Measurements from ENCODE around the gene SURF6. TPM values are rescaled to one million over a fixed set of nuclear protein-coding genes. Genes with fewer than 3 reads are reported as not detected.

Gene SURF6
- total RNA-seq, 1 donor from 2014 or later: 30.8 TPM

DNA sequence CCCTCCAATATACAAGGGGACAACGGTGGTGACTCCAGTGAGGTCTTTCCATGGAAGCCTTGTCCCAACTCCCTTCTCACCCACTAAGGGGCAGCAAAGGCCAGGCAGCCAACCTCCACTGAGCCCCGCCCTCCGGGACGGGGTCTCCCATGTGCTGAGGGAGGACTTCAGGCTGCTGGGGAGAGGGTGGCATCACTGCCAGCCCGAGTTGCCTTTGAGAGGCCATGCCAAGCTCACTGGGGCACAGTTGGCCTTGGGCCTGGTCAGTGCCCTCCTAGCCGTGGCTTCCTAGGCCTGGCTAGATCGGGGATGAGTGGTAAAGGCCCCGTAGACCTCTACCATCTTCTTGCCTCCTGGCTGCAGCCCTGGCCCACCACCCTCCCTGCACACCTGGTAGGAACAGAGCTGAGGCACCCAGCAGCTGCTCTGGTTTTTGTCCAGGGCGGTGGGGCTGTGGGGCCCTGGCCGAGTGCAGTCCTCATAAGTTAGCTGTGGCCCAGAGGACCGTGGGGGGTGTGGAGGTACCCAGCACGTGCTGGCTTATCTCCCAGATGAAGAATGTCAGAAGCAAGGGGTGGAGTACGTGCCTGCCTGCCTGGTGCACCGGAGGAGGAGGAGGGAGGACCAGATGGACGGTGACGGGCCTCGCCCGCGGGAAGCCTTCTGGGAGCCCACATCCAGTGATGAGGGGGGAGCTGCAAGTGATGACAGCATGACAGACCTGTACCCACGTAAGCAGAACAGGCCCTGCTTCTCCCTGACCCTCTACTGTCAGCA lies 23.6 kb upstream of the SURF6 start:
- no peak overlapping the region for H3K4me3 ChIP-seq (ENCODE audit: low read depth, low read length)
- no peaks in the 10 kb centered on the region for H3K27me3 ChIP-seq (ENCODE audit: control insufficient read depth, insufficient read depth, low read length)
- no peaks in the 10 kb centered on the region for H3K36me3 ChIP-seq (ENCODE audit: control insufficient read depth, insufficient read depth, low read length)
- TF ChIP-seq, protein P1, sequence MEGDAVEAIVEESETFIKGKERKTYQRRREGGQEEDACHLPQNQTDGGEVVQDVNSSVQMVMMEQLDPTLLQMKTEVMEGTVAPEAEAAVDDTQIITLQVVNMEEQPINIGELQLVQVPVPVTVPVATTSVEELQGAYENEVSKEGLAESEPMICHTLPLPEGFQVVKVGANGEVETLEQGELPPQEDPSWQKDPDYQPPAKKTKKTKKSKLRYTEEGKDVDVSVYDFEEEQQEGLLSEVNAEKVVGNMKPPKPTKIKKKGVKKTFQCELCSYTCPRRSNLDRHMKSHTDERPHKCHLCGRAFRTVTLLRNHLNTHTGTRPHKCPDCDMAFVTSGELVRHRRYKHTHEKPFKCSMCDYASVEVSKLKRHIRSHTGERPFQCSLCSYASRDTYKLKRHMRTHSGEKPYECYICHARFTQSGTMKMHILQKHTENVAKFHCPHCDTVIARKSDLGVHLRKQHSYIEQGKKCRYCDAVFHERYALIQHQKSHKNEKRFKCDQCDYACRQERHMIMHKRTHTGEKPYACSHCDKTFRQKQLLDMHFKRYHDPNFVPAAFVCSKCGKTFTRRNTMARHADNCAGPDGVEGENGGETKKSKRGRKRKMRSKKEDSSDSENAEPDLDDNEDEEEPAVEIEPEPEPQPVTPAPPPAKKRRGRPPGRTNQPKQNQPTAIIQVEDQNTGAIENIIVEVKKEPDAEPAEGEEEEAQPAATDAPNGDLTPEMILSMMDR (IDR thresholded peaks at IDR 0.05; ENCODE audit: insufficient read depth, low read length, poor library complexity, severe bottlenecking): peak; percentile 44
- no peak for DNase-seq (ENCODE audit: low read depth)

DNA sequence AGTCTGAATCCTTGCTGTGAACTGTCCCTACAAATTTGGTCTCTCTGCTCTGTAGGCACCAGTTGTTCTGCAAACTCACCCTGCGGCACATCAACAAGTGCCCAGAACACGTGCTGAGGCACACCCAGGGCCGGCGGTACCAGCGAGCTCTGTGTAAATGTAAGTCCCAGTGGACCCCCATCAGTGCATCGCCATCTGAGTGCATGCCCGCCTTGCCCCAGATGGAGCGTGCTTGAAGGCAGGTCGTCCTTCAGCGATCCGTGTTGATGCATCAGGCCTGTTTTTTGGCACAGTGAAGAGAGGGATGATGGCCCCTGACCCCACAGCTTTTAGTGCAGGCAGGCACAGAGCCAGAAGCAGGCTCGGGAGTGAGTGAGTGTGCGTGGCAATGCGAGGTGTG lies 21.7 kb upstream of the SURF6 start:
- no peak for DNase-seq (ENCODE audit: low read depth)
- Histone ChIP-seq H3K4me3 (ENCODE audit: low read depth, low read length) (no peak overlapping the region), H3K27me3 (ENCODE audit: control insufficient read depth, insufficient read depth, low read length) (no peaks in the 10 kb centered on the region), H3K36me3 (ENCODE audit: control insufficient read depth, insufficient read depth, low read length) (no peaks in the 10 kb centered on the region)
- TF ChIP-seq, protein P1 (IDR thresholded peaks at IDR 0.05; ENCODE audit: insufficient read depth, low read length, poor library complexity, severe bottlenecking): no peak

DNA sequence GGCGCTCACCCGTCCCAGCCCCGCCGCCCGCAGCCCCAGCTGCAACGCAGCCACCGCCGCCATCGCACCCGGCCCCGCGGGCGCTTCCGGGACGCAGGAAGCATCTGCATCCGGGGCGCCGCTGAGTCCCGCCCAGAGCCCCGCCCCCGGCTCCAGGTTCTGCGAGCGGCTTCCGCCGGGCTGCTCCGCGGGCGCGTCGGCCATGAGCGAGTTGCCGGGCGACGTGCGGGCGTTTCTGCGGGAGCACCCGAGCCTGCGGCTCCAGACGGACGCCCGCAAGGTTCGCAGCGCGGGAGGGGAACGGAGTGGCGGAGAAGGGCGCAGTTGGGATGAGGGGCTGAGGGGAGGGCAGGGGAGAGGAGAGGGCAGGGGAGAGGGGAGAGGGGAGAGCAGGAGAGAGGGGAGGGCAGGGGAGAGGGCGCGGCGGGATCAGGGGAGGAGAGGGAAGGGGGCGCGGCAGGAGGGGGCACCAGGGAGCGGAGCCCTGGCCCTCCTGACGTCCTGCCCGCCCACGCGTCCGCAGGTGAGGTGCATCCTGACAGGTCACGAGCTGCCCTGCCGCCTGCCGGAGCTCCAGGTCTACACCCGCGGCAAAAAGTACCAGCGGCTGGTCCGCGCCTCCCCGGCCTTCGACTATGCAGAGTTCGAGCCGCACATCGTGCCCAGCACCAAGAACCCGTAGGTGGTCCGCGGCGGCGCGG lies 20.6 kb upstream of the SURF6 start, which contains the start of the genes SURF1 and SURF2:
TSS of gene SURF1 (minus strand) at position 97 of the 701 bp plus-strand sequence. CDS start at position 63, 34 bp downstream.
TSS of gene SURF2 (plus strand) at position 160 of the 701 bp plus-strand sequence. CDS start at position 203, 43 bp downstream.
- TF ChIP-seq, protein P1 (IDR thresholded peaks at IDR 0.05; ENCODE audit: insufficient read depth, low read length, poor library complexity, severe bottlenecking): peak; percentile 19
- no peaks in the 10 kb centered on the region for H3K27me3 ChIP-seq (ENCODE audit: control insufficient read depth, insufficient read depth, low read length)
- peak within 1 kb of the TSS; percentile 83 for H3K4me3 ChIP-seq (ENCODE audit: low read depth, low read length)
- DNase-seq (ENCODE audit: low read depth): peak; percentile 39
- peaks cover 3% of the 10 kb centered on the region for H3K36me3 ChIP-seq (ENCODE audit: control insufficient read depth, insufficient read depth, low read length)

DNA sequence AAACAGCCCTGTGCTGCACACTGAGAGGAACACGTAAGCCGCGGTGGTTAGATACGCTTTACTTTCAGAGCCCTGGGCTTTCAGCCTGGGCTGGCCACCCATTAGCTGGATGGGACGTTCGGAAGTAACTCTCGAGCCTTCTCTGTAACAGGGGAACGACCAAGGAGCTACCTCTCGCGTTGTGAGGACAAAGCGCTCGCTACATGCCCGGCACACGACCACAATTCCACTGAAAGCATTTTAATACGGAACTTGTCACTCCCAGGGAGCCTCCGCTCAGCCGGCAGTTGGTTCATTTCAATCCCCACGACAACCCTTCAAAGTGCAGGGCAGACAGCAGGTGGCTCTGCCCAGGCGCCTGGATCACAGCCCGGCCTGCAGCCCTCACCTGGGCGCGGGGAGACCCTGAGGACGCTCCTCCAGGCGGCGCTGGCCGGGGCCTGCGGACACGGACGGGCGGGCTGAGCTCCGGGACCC lies 19.9 kb upstream of the SURF6 start:
- no peaks in the 10 kb centered on the region for H3K27me3 ChIP-seq (ENCODE audit: control insufficient read depth, insufficient read depth, low read length)
- peaks cover 3% of the 10 kb centered on the region for H3K36me3 ChIP-seq (ENCODE audit: control insufficient read depth, insufficient read depth, low read length)
- peak overlapping the region; percentile 83 for H3K4me3 ChIP-seq (ENCODE audit: low read depth, low read length)
- TF ChIP-seq, protein P1 (IDR thresholded peaks at IDR 0.05; ENCODE audit: insufficient read depth, low read length, poor library complexity, severe bottlenecking): no peak
- DNase-seq (ENCODE audit: low read depth): no peak

DNA sequence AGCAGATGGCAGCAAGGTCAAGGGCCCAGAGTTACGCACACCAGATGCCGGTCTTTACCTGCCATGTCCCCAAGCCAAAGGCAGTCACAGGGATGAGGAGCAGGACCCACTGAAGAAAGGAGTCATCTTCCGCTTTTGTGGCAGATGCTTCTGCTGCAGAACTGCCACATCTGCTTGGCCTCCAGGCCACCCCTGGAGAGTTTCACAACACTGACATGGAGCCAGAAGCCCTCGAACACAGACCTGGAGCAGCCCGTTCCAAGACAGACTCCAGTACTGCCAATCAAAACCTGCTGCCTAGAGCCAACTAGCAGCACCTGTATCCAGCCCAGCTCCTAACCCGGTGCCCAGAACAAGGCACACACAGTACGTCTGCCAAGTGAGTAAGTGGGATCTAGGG lies 18.8 kb upstream of the SURF6 start:
- DNase-seq (ENCODE audit: low read depth): no peak
- Histone ChIP-seq H3K4me3 (ENCODE audit: low read depth, low read length) (no peak overlapping the region), H3K36me3 (ENCODE audit: control insufficient read depth, insufficient read depth, low read length) (peaks cover 8% of the 10 kb centered on the region), H3K27me3 (ENCODE audit: control insufficient read depth, insufficient read depth, low read length) (no peaks in the 10 kb centered on the region)
- TF ChIP-seq, protein P1 (IDR thresholded peaks at IDR 0.05; ENCODE audit: insufficient read depth, low read length, poor library complexity, severe bottlenecking): no peak
